Caco-2 (cell line): ENCODE results near the gene NEIL3. TPM values are rescaled to one million over a fixed set of nuclear protein-coding genes. Genes with fewer than 3 reads are reported as not detected.

Experiments used
- BruUV-seq: library from RNA; stranded (reverse); fragments of 400-500 nt; replicated peaks from 2 replicates; lab custom pipeline; 2021; lab: Mats Ljungman, UMichigan
- CTCF ChIA-PET: fragments of 300-600 bp; sonication (Branson Sonifier 250); formaldehyde crosslinking; loops from one replicate; lab custom pipeline; 2022; ENCODE audit warnings: antibody characterized with exemption; lab: Charles Lee
- POLR2A ChIA-PET: fragments of 300-600 bp; sonication (Branson Sonifier 250); formaldehyde crosslinking; loops from one replicate; lab custom pipeline; 2022; ENCODE audit warnings: antibody characterized with exemption; lab: Charles Lee
- DNase-seq, 2 experiments: peaks; one replicate each; pipeline versions ENCODE4 v3.0.0 to v3.0.0-alpha.2; 2020 to 2022
- H3K27me3 ChIP-seq: replicated peaks from 2 replicates; pipeline ENCODE4 v1.6.0; 2011; ENCODE audit warnings: low read length; ENCODE audit not compliant: control insufficient read depth, insufficient read depth
- H3K36me3 ChIP-seq: 2 replicates; pipeline ENCODE4 v1.5.1; 2011; ENCODE audit warnings: low read length; ENCODE audit not compliant: control insufficient read depth, insufficient read depth
- H3K4me1 ChIP-seq: fragments of 250-450 bp; sonication (Bioruptor Pico); 2 replicates; pipeline ENCODE4 v1.5.1; 2020; ENCODE audit warnings: mild to moderate bottlenecking
- H3K4me3 ChIP-seq: 2 replicates; pipeline ENCODE4 v1.5.1; 2011; ENCODE audit warnings: low read depth, mild to moderate bottlenecking, control low read depth, low read length
- H3K9me3 ChIP-seq: fragments of 250-450 bp; sonication (Bioruptor Pico); 2 replicates; pipeline ENCODE4 v1.5.1; 2020; ENCODE audit warnings: mild to moderate bottlenecking, moderate library complexity
- H3K27ac Mint-ChIP-seq: one replicate; pipeline ENCODE4 v1.8.0; 2022; ENCODE audit warnings: mixed read lengths; ENCODE audit not compliant: unreplicated experiment
- H3K27me3 Mint-ChIP-seq: one replicate; pipeline ENCODE4 v1.8.0; 2022; ENCODE audit warnings: mixed read lengths; ENCODE audit not compliant: insufficient read depth, unreplicated experiment
- H3K36me3 Mint-ChIP-seq: one replicate; pipeline ENCODE4 v1.8.0; 2022; ENCODE audit warnings: mild to moderate bottlenecking, mixed read lengths; ENCODE audit not compliant: insufficient read depth, unreplicated experiment
- H3K4me1 Mint-ChIP-seq: one replicate; pipeline ENCODE4 v1.8.0; 2022; ENCODE audit warnings: low read depth, mixed read lengths; ENCODE audit not compliant: unreplicated experiment
- H3K4me3 Mint-ChIP-seq: one replicate; pipeline ENCODE4 v1.8.0; 2022; ENCODE audit warnings: mild to moderate bottlenecking, moderate library complexity, mixed read lengths; ENCODE audit not compliant: unreplicated experiment
- H3K9me3 Mint-ChIP-seq: one replicate; pipeline ENCODE4 v1.8.0; 2022; ENCODE audit warnings: mixed read lengths; ENCODE audit not compliant: unreplicated experiment
- CTCF ChIP-seq, 2 experiments: fragments of 200-600 bp in 1 of 2; IDR thresholded peaks; 1 replicate in 1 of 2; 2 replicates in 1 of 2; pipeline versions ENCODE4 v1.5.1 to v1.8.0; 2011 to 2022; ENCODE audit warnings: antibody characterized with exemption in 1 of 2, control low read depth in 1 of 2, inconsistent platforms in 1 of 2, low read depth in 1 of 2, low read length in 1 of 2, mild to moderate bottlenecking in 1 of 2, moderate library complexity in 1 of 2; ENCODE audit not compliant: insufficient read depth in 1 of 2, severe bottlenecking in 1 of 2, unreplicated experiment in 1 of 2
- intact Hi-C: fragments of 100-400 bp; cut with micrococcal nuclease; formaldehyde crosslinking; loops from one replicate; pipeline ENCODE4 v1.10.0; 2022; ENCODE audit not compliant: unreplicated experiment
- total RNA-seq: library from RNA; stranded (reverse); gene quantifications from 2 replicates; pipeline ENCODE4 v1.2.3, GENCODE V29; 2022

Gene NEIL3
- total RNA-seq, 1 experiment from 2014 or later = 8.0 TPM

- BruUV-seq = no TSS peak
- Mint-ChIP-seq H3K36me3 (no peaks in the 10 kb centered on the region), H3K9me3 (no peaks in the 10 kb centered on the region), H3K4me3 (no peak overlapping the region), H3K27ac (no peak overlapping the region), H3K27me3 (peaks cover 2% of the 10 kb centered on the region), H3K4me1 (no peaks in the 10 kb centered on the region)
- CTCF ChIA-PET = no interaction called here
- Histone ChIP-seq H3K27me3 (no peaks in the 10 kb centered on the region), H3K9me3 (no peaks in the 10 kb centered on the region), H3K4me1 (no peaks in the 10 kb centered on the region), H3K36me3 (no peaks in the 10 kb centered on the region), H3K4me3 (no peak overlapping the region)
- intact Hi-C loops = no loop called here
- no peak for DNase-seq
- POLR2A ChIA-PET = no interaction called here
- TF ChIP-seq CTCF (IDR thresholded peaks at IDR 0.05; ENCODE audit: insufficient read depth in 1 of 2, low read depth in 1 of 2, low read length in 1 of 2, severe bottlenecking in 1 of 2, unreplicated experiment in 1 of 2) = no peak
Measured at GRCh38 chr4:177288335-177288734, 21.3 kb upstream of the NEIL3 start.

GRCh38 chr4:177290780-177291179, 18.9 kb upstream of the NEIL3 start:
- H3K27me3 Mint-ChIP-seq = peaks cover 2% of the 10 kb centered on the region
- intact Hi-C loops = no loop called here
- BruUV-seq = no TSS peak
- no peak overlapping the region for H3K4me3 Mint-ChIP-seq
- H3K9me3 Mint-ChIP-seq = no peaks in the 10 kb centered on the region
- H3K36me3 Mint-ChIP-seq = no peaks in the 10 kb centered on the region
- H3K4me1 Mint-ChIP-seq = no peaks in the 10 kb centered on the region
- no peak for DNase-seq
- Histone ChIP-seq H3K9me3 (no peaks in the 10 kb centered on the region), H3K4me3 (no peak overlapping the region), H3K36me3 (no peaks in the 10 kb centered on the region), H3K4me1 (no peaks in the 10 kb centered on the region), H3K27me3 (no peaks in the 10 kb centered on the region)
- H3K27ac Mint-ChIP-seq = no peak overlapping the region
- TF ChIP-seq CTCF (IDR thresholded peaks at IDR 0.05; ENCODE audit: insufficient read depth in 1 of 2, low read depth in 1 of 2, low read length in 1 of 2, severe bottlenecking in 1 of 2, unreplicated experiment in 1 of 2) = no peak
- ChIA-PET CTCF (no interaction called here), POLR2A (no interaction called here)

GRCh38 chr4:177292171-177292570, 17.5 kb upstream of the NEIL3 start:
- TF ChIP-seq CTCF (IDR thresholded peaks at IDR 0.05; ENCODE audit: insufficient read depth in 1 of 2, low read depth in 1 of 2, low read length in 1 of 2, severe bottlenecking in 1 of 2, unreplicated experiment in 1 of 2) = no peak
- no peak overlapping the region for H3K27ac Mint-ChIP-seq

More at GRCh38 chr4:177292171-177292570, 17.5 kb upstream of the NEIL3 start:
- ChIA-PET CTCF (no interaction called here), POLR2A (no interaction called here)
- H3K36me3 ChIP-seq = no peaks in the 10 kb centered on the region
- peaks cover 2% of the 10 kb centered on the region for H3K27me3 Mint-ChIP-seq
- no peak for DNase-seq
- no peaks in the 10 kb centered on the region for H3K27me3 ChIP-seq
- no peaks in the 10 kb centered on the region for H3K4me1 Mint-ChIP-seq
- no peaks in the 10 kb centered on the region for H3K4me1 ChIP-seq
- intact Hi-C loops = no loop called here
- no TSS peak for BruUV-seq
- no peak overlapping the region for H3K4me3 ChIP-seq
- H3K9me3 ChIP-seq = no peaks in the 10 kb centered on the region
- H3K9me3 Mint-ChIP-seq = no peaks in the 10 kb centered on the region
- H3K36me3 Mint-ChIP-seq = no peaks in the 10 kb centered on the region
- H3K4me3 Mint-ChIP-seq = no peak overlapping the region
